GM19043 (cell line): Measurements from ENCODE around the gene GINS2.
A peak's percentile ranks its signal among the peaks of the same experiment; 100 is the strongest.

Experiments used
- ATAC-seq: cut with Tn5 transposase; IDR thresholded peaks from one replicate; pipeline ENCODE4 v1.9.1; 2021; ENCODE audit warnings: low read depth; ENCODE audit not compliant: unreplicated experiment

Gene GINS2

DNA sequence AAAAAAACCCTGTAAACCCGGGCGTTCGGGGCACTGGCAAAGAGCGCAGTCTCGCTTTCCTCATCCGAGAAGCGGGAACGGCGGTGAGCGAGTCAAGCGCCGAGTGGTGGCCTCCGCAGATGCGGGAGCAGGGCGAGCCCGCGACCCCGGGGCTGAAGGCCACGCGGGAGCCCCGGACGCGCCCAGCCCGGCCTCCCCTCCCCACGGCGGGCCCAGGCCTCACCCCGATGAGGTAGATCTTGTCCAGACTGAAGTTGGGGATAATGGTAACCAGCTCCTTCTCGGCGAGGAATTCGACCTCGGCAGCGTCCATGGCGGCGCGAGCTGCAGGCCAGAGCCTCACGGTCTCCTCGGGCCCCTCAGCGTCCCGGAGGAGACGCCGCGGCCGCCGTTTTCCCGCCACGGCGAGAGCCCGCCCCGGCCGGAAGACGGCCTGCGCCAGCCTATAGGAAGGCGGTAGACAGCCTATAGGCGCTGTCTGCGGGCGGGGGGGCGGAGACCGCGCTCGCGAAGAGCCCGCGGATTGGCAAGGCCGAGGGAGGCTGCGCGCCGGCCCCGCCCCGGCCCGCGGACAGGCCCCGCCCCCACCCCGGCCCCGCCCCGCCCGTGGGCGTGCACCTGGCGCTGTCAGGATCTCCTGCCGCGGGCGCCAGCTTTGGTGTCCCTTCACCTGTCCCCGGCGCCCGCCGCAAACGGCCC, at the start of gene GINS2:
TSS of gene GINS2 (minus strand) at position 369 of the 699 bp plus-strand sequence. CDS start at position 313, 56 bp downstream.
- ATAC-seq, result peak; percentile 97

DNA sequence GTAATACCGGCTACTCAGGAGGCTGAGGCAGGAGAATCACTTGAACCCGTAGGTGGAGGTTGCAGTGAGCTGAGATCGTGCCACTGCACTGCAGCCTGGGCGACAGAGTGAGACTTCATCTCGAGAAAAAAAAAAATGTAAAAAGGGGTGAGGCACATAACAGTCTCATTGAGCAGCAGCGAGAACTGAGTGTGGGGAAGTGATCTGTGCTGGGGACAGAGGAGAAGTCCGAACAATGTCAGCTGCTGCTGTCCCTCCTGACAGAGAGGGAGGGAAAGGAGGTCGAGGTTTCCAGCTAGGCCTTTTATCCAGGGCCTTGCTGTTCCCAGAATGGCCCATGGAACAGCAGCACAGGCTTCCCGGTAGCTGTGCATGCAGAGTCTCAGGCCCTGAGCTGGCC, 48.2 kb upstream of the GINS2 start:
- no peak for ATAC-seq

DNA sequence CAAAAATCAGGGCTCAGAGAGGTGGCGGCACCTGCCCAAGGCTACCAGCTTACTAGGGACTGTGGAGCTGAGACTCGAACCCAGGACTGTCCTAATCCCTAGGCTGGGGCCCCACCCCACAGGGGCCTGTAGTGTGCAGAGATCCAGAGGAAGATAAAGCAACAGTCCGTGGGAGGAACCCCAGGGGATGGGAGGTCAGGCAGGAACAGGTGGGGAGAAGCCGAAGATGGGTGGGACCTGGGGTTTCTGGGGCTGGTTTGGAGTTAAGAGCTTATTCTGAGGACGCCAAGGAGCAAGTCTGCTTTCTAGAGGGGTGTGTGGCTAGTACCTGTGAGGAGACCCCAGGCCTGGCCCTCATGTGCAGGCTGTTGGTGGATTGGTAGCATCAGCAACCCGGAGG, 47.2 kb upstream of the GINS2 start:
- ATAC-seq, result no peak

DNA sequence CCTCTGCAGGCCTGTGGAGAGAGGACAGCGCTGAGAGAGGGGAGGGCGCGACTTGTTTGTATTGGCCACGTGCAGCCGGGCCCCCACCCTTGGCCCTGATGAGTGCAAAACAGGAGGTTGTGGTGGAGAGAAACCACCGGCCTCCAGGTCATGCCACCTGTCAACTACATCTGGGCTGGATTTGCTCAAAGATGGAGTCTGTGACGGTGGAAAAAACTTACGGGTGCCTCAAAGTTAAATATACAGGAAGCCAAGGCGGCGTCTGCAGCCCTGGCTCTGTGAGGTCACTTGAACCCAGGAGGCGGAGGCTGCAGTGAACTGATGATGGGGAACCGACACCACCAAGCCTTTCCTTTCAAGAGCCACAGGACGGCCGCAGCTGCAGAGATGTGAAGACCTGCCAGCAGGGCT, 46.5 kb upstream of the GINS2 start:
- peak; percentile 85 for ATAC-seq

DNA sequence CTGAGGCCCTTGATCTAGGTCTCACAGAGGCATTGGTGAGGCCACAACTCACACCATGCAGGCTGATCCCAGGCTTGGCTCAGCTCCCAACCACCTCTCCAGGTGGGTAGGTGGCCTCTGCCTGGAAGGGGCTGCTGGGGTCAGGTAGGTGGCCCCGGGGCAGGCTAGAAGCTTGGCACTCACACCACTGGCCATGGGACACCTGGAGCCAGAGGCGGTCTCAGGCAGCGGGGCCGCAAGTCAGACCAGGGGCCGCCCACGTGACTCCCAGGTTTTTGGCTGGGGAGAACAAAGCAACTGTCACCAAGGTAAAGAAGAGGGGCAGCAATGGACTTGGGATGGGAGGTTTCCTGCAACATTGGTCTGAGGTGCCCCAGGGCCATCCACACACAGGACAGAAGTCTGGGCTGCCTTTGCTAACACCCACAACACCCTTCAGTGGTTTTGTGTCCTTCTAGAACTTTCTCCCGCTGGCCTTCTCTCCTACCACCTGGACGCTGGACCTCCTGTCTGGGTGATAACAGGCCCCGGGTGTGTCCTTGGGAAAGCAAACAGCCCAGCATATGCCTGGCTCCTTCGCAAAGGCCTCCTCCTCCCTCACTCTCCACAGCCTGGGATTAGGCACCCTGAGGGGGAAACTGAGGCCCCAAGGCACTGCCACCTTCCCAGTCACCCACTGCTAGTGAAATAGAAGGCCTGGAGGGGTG, 45.7 kb upstream of the GINS2 start:
- ATAC-seq, result no peak

DNA sequence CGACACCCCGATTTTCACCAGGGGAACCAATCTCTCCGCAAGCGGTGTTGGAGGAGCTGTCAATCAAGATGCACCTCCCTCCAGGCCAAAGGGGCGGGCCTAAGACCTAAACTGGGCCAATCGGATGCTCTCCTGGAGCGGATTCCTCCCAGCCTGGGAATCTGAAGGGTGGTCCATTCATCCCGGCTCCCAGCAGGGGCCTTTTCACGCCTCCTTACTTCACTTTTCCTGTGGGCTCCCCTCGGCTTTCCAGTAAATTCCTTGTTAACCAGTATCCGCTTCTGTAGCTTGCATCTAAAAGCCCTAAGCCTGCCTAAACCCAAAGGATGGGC, 45.1 kb upstream of the GINS2 start:
- no peak for ATAC-seq

DNA sequence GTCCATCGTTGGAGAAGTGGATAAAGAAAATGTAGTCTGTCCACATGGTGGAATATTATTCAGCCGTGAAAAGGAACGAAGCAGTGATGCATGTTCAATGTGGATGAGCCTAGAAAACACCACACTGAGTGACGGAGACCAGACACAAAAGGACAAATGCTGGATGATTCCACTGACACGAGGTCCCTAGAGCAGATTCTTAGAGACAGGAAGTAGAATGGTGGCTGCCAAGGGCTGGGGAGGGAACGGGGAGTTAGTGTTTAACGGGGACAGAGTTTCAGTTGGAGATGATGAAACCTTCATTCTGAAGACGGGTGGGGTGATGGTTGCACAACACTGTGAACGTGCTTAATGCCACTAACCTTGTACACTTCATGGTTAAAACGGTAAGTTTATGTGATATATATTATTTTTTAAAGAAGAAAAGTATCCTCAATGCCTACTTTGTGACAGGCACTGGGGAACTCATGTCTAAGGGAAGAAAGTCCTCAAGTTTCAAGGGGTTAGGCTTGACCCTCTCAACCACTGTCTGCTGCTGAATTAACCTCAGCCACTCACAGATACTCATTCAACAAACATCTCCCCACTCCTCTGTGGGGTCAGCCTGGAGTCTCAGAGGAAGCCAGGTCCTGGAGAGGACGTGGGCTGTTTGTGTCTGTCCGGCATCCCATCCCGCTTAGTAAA, 44.5 kb upstream of the GINS2 start:
- no peak for ATAC-seq

DNA sequence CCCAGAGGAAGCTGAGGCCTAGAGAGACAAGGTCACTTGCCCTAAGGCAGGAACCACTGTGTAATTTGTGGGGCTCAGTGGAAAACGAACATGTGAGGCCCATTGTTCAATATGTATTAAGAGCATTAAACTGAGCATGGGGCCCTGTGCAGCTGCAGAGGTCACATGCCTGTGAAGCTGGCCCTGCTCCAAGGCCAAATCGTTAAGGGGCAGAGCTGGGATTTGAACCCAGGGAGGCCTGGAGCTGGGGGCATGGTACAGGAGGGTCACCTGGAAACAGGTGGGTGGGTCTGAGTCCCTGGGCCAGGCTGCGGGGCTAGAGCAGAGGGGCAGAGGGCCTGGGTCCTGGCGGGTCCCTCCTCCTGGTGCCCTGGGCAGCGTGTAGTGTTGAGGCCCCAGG, 42.4 kb upstream of the GINS2 start:
- no peak for ATAC-seq

DNA sequence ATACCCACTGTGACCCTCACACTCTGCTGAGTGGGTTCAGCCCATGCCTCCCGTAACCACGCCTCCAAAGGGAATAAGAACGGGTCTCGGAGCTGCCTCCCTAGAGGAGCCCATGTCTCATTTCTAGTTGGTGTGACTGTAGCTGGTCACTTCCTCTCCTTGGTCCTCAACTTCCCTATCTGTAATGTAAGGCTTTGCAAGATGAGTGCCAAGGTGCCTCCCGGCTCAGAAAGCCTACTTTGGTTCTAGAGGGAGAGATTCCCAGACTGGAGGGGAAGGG, 41.4 kb upstream of the GINS2 start:
- ATAC-seq, result no peak

DNA sequence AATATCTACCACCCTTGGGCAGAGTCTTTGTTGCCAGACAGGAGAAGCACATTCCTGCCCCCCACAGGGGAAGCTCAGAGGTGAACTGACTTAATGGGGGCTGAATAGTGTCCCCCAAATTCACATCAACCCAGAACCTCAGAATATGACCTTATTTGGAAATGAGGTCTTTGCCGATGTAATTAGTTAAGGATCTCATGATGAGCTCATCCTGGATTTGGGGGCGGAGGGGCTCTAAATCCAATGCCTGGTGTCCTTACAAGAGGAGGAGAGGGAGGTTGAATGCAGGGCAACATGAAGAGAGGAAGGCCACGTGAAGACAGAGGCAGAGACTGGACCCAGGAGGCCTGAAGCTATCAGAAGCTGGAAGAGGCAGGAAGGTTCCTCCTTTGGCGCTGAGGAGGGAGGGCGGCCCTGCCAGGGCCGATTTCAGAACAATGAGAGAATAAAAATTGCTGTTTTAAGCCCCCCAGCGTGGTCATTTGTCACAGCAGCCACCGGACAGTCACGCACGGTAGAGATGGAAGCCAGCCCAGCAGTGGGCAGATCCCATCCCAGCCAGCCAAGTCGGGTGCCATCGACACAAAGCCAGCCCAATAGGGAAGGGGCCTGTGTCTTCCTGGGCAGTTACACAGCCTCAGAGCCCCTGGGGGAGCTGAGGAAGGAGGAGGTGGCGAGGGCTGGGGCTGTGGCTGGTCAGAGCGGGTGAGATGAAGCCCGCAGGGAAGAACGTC, 40.9 kb upstream of the GINS2 start:
- no peak for ATAC-seq

DNA sequence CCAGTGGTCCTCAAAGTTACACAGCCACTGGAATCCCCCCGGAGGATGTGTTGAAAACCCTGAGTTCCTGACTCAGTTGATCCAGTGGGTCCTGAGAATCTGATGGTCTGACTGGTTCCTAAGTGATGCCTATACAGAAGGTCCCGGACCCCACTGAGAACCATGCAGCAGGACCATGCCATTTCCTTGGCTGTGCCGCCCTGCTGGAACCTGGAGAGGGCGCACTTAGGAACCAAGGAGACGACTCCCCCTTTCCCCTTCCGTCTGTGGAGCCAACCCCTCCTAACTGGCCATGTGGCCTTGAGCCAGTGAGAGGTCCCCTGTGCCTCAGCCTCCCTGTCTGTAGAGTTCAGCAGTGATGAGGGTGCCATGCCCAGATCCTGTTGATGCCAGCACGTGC, 40.1 kb upstream of the GINS2 start:
- ATAC-seq, result no peak

DNA sequence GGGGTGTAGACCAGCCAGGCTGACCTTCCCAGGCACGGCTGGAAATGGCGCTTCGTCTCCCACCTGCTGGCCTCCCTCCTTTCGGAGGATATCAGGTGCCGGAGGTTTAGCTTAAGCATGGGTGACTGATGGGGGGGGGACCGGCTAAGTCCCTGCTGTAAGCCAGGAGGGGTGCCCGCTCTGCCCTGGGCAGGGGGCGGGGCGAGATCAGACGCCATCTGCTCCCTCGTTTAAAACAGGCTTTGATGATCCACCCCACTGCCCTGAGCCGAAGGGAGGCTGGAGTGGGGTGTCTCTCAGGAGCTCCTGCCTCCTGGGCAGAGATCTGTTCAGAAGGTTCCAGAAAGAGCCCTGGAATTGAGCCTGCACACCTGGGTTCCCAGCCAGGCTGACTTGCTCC, 36.2 kb upstream of the GINS2 start:
- ATAC-seq, result no peak

DNA sequence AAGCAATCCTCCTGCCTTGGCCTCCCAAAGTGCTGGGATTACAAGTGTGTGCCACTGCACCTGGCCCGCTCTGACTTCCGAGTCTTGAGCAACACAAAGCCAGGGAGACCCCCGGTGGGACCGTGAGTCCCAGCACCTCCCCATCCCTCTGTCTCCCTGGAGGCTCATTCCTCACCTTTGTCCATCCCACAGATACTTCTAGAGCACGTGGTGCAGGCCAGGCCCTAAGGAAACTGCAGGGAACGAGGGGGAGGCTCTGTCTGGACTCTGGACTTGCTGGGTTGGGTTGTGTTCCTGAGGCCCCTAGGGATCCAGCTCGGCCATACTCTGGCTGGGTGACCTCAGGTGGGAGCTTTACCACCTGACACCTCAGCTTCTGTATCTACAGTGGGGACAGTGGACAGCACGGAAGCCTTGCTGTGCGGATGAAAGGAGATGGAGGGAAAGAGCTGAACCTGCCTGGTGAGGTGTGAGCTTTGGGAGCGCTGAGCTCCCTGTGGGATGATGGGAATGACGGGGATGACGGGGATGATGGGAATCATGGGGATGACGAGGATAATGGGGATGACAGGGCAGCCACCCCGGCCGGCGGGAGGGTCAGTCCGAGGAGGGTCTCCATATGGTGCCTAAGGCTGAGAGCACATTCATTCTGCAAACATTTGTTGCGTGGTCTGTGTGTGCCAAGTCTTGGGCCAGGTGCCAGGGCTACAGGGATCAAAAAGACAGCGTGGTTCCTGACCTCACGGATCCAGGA, 35.5 kb upstream of the GINS2 start:
- no peak for ATAC-seq

DNA sequence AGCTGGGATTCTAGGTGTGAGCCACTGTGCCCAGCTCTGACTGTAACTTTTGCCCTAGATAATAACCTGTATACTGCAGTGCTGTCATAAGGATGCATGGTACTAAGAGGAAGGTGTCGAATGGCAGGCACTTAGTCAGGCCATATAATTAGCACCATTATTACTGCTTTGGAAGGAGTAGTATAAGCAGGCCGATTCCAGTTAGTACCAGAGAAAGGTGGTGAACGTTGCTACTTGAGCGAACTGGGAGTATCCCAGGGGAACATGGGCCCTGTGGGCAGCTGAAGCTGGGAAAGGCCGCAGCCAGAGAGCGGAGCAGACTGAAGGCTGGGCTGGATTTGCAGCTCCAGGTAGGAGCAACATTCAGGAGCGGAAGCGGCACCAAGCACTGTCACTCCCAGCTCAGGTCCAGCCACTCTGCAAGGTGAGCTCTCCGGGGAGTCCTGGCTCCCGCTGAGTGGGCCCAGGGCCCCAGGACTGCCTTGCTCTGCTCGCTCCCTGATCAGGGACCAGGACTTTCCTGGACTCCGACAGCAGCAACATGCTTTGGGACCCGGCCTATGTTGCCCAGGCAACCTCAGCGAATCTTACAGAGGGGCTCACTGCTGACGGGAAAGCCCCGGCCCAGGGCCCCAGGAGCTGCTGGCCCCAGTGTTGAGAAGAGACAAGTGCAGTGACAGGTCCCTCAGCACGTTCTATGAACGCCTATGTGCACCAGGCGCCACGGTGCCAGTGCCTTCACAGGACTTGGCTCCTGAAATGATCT, 33.6 kb upstream of the GINS2 start:
- ATAC-seq, result no peak

DNA sequence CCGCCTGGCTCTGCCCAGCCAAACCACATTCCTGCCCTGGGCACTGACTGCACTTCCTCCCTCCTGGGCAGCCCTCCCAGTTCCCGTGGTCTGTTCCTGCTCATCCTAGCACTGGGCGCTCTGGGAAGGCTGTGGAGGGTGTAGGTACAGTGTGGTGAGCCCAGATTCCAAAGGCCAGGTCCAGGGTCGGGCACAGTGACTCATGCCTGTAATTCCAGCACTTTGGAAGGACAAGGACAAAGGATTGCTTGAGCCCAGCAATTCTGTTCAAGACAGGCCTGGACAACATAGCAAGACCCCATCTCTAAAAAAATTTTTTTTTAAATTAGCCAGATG, 31.5 kb upstream of the GINS2 start:
- ATAC-seq, result no peak

DNA sequence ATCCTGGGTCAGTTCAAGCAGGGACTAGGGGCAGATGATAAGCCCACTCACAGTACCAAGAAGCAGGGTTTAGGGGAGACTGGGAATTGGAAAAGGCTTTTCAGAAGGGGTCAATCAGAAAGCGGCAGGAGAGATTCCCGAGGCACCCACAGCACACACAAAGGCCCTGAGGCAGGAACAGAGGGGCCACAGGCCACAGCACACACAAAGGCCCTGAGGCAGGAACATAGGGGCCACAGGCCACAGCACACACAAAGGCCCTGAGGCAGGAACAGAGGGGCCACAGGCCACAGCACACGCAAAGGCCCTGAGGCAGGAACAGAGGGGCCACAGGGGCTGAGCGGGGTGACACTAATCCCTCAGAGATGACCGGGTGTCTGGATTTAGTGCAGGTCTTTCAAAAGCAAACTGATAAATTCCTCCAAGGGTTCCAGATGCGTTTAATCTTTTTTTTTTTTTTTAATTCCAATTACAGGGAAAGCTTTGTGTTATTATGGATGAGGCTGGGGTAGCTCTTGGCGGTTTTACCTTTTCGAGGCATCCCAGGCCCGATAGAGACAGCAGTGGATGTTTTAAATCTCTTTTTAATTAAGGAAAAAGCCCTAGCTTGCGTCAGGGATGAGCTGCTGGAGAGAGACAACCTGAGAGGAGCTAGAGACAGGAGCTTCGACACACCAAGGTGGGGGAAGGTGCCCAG, 31.0 kb upstream of the GINS2 start:
- ATAC-seq, result no peak

DNA sequence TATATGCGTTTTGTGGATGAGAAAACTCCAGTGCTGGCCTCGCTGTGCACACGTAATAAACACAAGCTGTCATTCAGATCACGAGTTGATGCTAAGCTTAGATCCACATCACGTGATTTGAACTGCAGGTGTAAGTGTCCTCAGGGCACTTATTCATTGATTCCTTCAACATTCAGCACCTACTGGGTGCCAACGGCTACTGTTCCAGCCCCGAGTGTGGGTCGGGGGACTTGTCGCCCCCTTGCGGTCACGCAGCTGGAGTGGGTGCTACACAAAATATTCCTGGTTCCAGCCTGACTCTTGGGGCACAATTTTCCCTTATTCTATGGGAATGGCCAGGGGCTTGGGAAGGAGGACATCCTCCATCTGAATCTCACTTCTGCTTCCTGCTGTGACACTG, 29.9 kb upstream of the GINS2 start:
- ATAC-seq, result no peak

DNA sequence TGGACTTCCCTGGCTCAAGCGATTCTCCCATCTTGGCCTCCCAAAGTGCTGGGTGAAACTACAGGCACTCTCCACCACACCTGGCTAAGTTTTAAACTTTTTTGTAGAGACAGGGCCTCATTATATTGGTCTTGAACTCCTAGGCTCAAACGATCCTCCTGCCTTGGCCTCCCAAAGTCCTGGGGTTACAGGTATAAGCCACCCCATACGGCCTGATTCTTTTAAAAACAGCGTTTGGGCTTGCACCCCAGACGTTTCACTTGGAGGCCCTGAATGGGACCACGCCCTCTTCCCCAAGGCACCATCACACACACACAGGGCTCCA, 29.4 kb upstream of the GINS2 start:
- no peak for ATAC-seq

DNA sequence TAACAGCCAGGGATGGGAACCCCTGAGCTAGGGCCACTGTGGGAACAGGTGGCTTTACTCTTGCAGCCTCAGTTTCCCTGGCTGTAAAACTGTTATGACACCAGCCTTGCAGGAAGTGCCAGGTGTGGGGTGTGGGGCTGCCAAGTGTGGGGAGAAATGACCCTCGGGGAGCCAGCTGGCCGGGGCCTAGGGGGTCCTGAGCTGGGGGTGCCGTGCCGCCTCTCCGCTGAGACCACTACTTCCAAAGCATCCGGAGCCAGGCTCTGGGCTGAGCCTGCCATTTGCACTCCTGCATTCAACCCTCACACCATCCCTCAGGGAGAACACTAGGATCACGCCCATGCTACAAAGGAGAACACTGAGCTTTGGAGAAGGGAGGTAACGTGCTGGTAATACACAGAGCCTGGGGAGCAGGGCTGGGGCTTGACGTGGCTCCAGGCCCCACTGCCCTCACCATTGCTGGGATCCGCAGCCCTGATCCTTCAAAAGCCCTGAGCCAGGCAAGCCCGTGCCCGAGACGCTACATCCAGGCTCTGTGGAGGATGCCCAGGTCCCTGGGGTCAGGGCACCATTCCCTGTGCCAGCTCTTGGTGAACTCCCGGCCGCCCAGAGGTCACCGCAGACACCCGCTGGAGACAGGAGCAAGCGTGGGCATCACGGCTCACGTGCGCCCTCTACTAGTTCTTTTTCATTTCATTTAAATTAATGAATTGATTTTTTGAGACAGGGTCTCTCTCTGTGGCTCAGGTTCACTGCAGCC, 28.8 kb upstream of the GINS2 start:
- ATAC-seq, result no peak
